IgD-negative memory B cell (primary cell): ENCODE data around the gene ATG7. TPM values are rescaled to one million over a fixed set of nuclear protein-coding genes. Genes with fewer than 3 reads are reported as not detected.
"Not testable (repeated sequence)": the region's sequence is repeated elsewhere in the genome, so short reads cannot be mapped to it uniquely, and the experiment has no call there.

Experiments
- H3K27ac Mint-ChIP-seq, 3 donors: one replicate each; pipeline ENCODE4 v1.8.0; 2020 to 2022; ENCODE audit warnings: mild to moderate bottlenecking in 3 of 3, mixed read lengths in 3 of 3, moderate library complexity in 1 of 3
- H3K27me3 Mint-ChIP-seq: one replicate; pipeline ENCODE4 v1.8.0; 2021; ENCODE audit warnings: mixed read lengths
- H3K36me3 Mint-ChIP-seq: one replicate; pipeline ENCODE4 v1.8.0; 2020; ENCODE audit warnings: mild to moderate bottlenecking, mixed read lengths
- H3K4me1 Mint-ChIP-seq, 3 donors: one replicate each; pipeline ENCODE4 v1.8.0; 2020 to 2022; ENCODE audit warnings: mixed read lengths in 3 of 3, mild to moderate bottlenecking in 1 of 3
- H3K4me3 Mint-ChIP-seq, 4 donors: one replicate each; pipeline ENCODE4 v1.8.0; 2020 to 2022; ENCODE audit warnings: mild to moderate bottlenecking in 4 of 4, mixed read lengths in 4 of 4, moderate library complexity in 3 of 4
- H3K9me3 Mint-ChIP-seq, 3 donors: one replicate each; pipeline ENCODE4 v1.8.0; 2020 to 2021; ENCODE audit warnings: mixed read lengths in 3 of 3, mild to moderate bottlenecking in 1 of 3
- polyA plus RNA-seq: library from polyadenylated mRNA; unstranded; fragments of 300-500 nt; fragmentation: Illumina TruSeq; gene quantifications from one replicate; pipeline ENCODE4 v1.2.3, GENCODE V29; 2021

Gene ATG7
- polyA plus RNA-seq, 1 donor from 2014 or later = 18.1 TPM

GRCh38 chr3:11564577-11565001, 292.4 kb downstream of the ATG7 start:
- Mint-ChIP-seq H3K27ac (no peak overlapping the region), H3K4me1 (peaks cover 0 to 4% (median 2%) of the 10 kb centered on the region in 3 donors)

DNA sequence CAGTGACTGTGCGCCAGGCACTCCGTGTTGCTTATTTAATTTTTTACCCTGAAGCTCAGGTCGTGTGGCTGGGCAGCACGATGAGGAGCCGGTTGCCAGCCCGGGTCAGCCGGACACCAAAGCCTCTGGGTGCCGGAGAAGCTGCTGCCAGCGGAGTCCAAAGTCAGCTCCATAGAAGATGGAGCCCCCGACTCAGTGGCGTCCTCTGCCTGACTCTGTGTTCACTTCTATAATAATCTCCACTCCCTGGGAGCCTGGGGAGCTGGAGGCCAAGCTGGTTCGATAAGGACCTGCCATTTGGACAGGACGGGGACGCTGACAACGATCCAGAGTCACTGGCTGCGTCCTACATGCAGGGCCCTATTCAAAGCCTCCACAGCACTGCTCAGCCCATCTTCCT, 292.9 kb downstream of the ATG7 start:
- Mint-ChIP-seq H3K4me1 (peaks cover 0 to 4% (median 2%) of the 10 kb centered on the region in 3 donors), H3K9me3 (no peaks in the 10 kb centered on the region), H3K36me3 (peaks cover 7% of the 10 kb centered on the region), H3K27me3 (no peaks in the 10 kb centered on the region), H3K27ac (no peak overlapping the region), H3K4me3 (no peak overlapping the region)

More at GRCh38 chr3:11564577-11565001, 292.4 kb downstream of the ATG7 start:
- Mint-ChIP-seq H3K4me3 (no peak overlapping the region), H3K9me3 (no peaks in the 10 kb centered on the region), H3K27me3 (no peaks in the 10 kb centered on the region), H3K36me3 (peaks cover 7% of the 10 kb centered on the region)

GRCh38 chr3:11565492-11565891, 293.3 kb downstream of the ATG7 start:
- Mint-ChIP-seq H3K27ac (no peak overlapping the region), H3K4me3 (no peak overlapping the region), H3K9me3 (no peaks in the 10 kb centered on the region), H3K27me3 (no peaks in the 10 kb centered on the region), H3K4me1 (peaks cover 0 to 2% (median under 1%) of the 10 kb centered on the region in 3 donors), H3K36me3 (peaks cover 6% of the 10 kb centered on the region)

GRCh38 chr3:11565932-11566331, 293.7 kb downstream of the ATG7 start:
- Mint-ChIP-seq H3K9me3 (no peaks in the 10 kb centered on the region), H3K4me1 (peaks cover 0 to 2% (median 0%) of the 10 kb centered on the region in 3 donors), H3K27ac (no peak overlapping the region), H3K36me3 (peaks cover 6% of the 10 kb centered on the region), H3K27me3 (no peaks in the 10 kb centered on the region), H3K4me3 (no peak overlapping the region)

DNA sequence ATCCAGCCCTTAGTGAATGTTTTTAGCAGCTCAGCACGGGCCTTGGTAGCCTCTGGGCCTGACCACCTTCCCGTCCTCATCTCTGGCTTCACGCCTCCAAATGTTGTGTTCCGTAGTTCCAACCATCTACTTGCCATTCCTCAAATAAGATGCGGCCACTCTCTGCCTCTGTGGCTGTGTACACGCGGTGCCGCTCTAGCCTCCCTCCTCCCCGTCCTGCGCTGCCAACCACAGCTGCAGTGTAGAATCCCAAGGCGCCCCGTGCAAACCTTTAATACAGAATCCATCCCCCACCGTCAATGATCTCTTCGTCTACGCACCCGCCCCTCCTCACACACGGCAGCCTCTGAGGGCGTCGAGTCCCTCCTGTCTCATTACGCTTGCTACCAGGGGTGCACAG, 294.3 kb downstream of the ATG7 start:
- no peaks in the 10 kb centered on the region for H3K9me3 Mint-ChIP-seq
- H3K27me3 Mint-ChIP-seq = no peaks in the 10 kb centered on the region
- peak overlapping the region in 2 of 3 donors; percentile 23 to 76 for H3K27ac Mint-ChIP-seq
- no peak overlapping the region for H3K4me3 Mint-ChIP-seq
- peaks cover 0 to 2% (median 0%) of the 10 kb centered on the region in 3 donors for H3K4me1 Mint-ChIP-seq
- H3K36me3 Mint-ChIP-seq = peaks cover 6% of the 10 kb centered on the region

- peak overlapping the region in 2 of 3 donors; percentile 23 to 76 for H3K27ac Mint-ChIP-seq
- H3K4me3 Mint-ChIP-seq = no peak overlapping the region
- H3K27me3 Mint-ChIP-seq = no peaks in the 10 kb centered on the region
- H3K9me3 Mint-ChIP-seq = no peaks in the 10 kb centered on the region
- peaks cover 6% of the 10 kb centered on the region for H3K36me3 Mint-ChIP-seq
- H3K4me1 Mint-ChIP-seq = peaks cover 0 to 2% (median 0%) of the 10 kb centered on the region in 3 donors
Observed at GRCh38 chr3:11566916-11567315, 294.7 kb downstream of the ATG7 start.

DNA sequence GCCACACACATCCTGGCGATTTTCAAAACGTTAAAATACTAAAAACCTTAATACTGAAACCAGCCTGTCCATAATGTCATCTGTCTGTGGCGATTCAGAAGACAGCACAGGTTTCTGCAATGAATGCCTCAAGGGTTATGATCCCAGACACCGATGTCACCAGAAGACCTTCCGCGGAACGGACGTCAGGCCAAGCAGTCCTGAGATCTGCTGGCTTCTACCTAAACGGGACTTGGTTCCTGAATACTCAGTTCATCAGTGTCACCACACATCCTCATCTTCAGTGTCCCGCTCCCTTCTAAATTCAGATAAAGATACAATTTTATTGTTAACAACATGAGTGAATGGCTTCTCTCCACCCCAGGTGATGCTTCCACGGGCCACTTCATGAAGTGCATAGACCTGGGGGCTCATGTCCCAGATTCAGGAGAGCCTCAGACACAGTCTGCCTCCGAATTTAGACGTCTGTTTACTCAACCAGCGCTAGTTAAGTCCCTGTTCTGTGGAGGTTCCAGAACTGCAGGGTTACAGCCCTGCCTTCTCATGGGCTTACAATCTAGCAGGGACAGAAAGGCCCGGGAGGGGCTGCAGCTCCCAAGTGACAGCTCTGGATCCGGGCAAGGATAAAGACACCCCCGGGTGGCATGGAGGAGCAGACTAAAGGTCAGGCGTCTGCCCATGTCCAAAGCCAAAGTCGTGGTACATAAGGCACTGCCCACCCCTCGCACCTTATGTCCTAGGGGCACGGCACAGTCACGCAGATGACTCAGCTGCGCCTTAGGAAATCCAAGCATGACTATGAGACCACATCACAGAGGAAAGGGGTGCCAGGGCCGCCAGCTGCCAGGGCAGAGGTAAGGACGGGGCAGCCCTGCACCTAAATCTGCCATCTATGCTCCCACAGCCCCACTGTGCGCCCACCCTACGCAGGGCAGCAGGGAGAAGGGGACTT, 295.6 kb downstream of the ATG7 start:
- peak overlapping the region in 1 of 3 donors; percentile 18 for H3K27ac Mint-ChIP-seq
- H3K27me3 Mint-ChIP-seq = no peaks in the 10 kb centered on the region
- H3K4me1 Mint-ChIP-seq = peaks cover 0 to 4% (median 0%) of the 10 kb centered on the region in 3 donors
- no peaks in the 10 kb centered on the region for H3K9me3 Mint-ChIP-seq
- H3K4me3 Mint-ChIP-seq = no peak overlapping the region
- peaks cover 8% of the 10 kb centered on the region for H3K36me3 Mint-ChIP-seq

DNA sequence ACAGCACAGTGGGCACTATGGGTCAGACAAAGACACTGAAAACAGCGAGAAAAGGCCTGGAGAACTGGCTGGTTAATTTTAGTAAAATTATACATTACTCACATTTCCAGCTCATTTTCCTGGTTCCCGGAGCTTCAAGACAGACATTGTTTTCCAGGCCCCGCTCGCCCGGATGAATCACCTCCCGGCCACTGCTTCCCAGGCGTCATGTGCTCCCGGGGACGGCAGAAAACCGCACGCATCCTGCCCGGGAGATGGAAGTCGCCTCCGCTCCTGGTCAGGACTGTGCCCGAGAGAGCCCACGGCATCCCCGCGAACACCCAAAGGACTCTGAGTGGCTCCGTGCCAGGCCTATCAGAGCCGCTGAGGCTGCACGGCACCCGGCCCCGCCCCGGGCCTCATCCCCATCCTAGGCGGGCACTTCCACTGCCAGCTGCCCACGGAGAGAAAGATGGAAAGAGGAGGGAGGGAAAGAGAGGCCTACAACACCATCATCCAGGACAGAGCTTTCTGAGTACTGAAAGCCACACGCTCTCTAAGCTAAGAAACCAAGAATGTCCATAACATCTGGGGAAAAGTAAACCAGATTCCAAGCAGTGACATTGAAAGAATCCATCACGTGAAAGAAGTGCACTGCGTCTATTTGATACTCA, 296.4 kb downstream of the ATG7 start:
- H3K4me1 Mint-ChIP-seq = peaks cover 0 to 4% (median 2%) of the 10 kb centered on the region in 3 donors
- peak overlapping the region in 2 of 3 donors; percentile 47 to 76 for H3K27ac Mint-ChIP-seq
- H3K27me3 Mint-ChIP-seq = no peaks in the 10 kb centered on the region
- H3K36me3 Mint-ChIP-seq = peaks cover 8% of the 10 kb centered on the region
- no peaks in the 10 kb centered on the region for H3K9me3 Mint-ChIP-seq
- no peak overlapping the region for H3K4me3 Mint-ChIP-seq

DNA sequence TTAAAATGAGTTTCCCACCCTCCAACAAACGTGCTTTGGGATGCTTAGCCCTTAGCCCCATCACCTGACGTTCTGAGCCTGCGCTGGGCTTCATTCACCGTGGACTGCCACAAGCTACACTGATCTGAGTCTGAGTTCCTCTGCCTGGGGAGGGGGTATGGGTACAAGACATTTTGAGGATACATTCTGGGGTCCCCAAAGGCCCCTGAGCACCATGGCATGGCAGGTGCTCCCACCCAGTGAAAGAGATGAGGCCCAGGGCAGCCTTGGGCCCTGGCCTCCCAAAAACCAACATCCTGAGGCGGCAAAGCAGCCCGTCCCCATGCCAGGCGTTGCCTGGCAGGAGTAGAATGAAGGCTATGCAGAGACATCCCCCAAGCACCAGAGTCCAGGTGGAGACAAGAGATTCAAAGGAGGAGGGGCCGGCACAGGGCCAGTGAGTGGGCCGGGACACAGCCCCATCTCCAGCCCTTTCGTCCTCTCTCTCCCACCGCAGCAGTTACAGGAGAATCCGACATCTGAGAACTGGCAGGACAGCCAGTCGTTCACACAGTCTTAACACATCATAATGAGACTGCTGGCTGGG, 297.1 kb downstream of the ATG7 start:
- no peaks in the 10 kb centered on the region for H3K9me3 Mint-ChIP-seq
- H3K27ac Mint-ChIP-seq = peak overlapping the region in 1 of 3 donors; percentile 47
- peaks cover 6% of the 10 kb centered on the region for H3K36me3 Mint-ChIP-seq
- no peaks in the 10 kb centered on the region for H3K27me3 Mint-ChIP-seq
- peaks cover 0 to 4% (median 2%) of the 10 kb centered on the region in 3 donors for H3K4me1 Mint-ChIP-seq
- H3K4me3 Mint-ChIP-seq = no peak overlapping the region

DNA sequence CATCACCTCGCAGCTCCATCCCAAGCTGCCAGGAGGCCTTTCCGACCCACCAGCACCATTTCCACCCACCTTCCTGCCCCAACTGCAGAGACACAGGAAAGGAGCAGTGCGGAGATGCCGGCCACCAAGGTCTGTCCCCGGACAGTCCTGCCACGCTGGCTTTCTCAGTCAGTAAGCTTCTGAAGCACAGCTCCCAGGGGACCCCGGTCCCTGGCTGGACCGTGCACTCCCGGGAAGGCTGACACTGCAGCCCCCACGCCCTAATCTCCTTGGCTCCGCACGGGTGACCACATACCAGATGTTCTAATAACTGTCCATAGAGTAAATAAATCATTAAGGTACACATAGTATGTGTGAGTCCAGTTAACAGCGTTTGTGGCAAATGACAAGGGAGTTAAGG, 298.1 kb downstream of the ATG7 start:
- no peaks in the 10 kb centered on the region for H3K9me3 Mint-ChIP-seq
- H3K27me3 Mint-ChIP-seq = no peaks in the 10 kb centered on the region
- H3K4me1 Mint-ChIP-seq = peaks cover 0 to 4% (median 2%) of the 10 kb centered on the region in 3 donors
- H3K36me3 Mint-ChIP-seq = peaks cover 6% of the 10 kb centered on the region
- H3K27ac Mint-ChIP-seq = no peak overlapping the region
- H3K4me3 Mint-ChIP-seq = no peak overlapping the region

GRCh38 chr3:11570789-11571495, 298.7 kb downstream of the ATG7 start:
- Mint-ChIP-seq H3K4me1 (peaks cover 0 to 3% (median 2%) of the 10 kb centered on the region in 3 donors), H3K36me3 (peaks cover 6% of the 10 kb centered on the region), H3K27me3 (no peaks in the 10 kb centered on the region), H3K27ac (peak overlapping the region in 1 of 3 donors; percentile 74), H3K4me3 (no peak overlapping the region), H3K9me3 (no peaks in the 10 kb centered on the region)

- peaks cover 2 to 10% (median 10%) of the 10 kb centered on the region in 3 donors for H3K4me1 Mint-ChIP-seq
- H3K4me3 Mint-ChIP-seq, H3K9me3 Mint-ChIP-seq, H3K27me3 Mint-ChIP-seq, H3K36me3 Mint-ChIP-seq, H3K27ac Mint-ChIP-seq: not testable (repeated sequence)
Observed at GRCh38 chr3:11572660-11573059, 300.5 kb downstream of the ATG7 start.

GRCh38 chr3:11574981-11575669, 302.9 kb downstream of the ATG7 start:
- no peaks in the 10 kb centered on the region for H3K27me3 Mint-ChIP-seq
- H3K36me3 Mint-ChIP-seq = peaks cover 2% of the 10 kb centered on the region
- no peak overlapping the region for H3K4me3 Mint-ChIP-seq
- H3K4me1 Mint-ChIP-seq = peaks cover 9 to 15% (median 12%) of the 10 kb centered on the region in 3 donors
- no peak overlapping the region for H3K27ac Mint-ChIP-seq
- no peaks in the 10 kb centered on the region for H3K9me3 Mint-ChIP-seq

GRCh38 chr3:11575677-11576076, 303.5 kb downstream of the ATG7 start:
- Mint-ChIP-seq H3K27me3 (no peaks in the 10 kb centered on the region), H3K9me3 (no peaks in the 10 kb centered on the region), H3K4me1 (peaks cover 12 to 15% (median 14%) of the 10 kb centered on the region in 3 donors), H3K36me3 (peaks cover 2% of the 10 kb centered on the region), H3K27ac (no peak overlapping the region), H3K4me3 (peak overlapping the region in 1 of 4 donors; percentile 17)
